Measurements from ENCODE around the gene RAB21.

Gene RAB21

GRCh38 chr12:71754461-71755145 is at the start of gene RAB21:
Gene RAB21 (plus strand): TSS chr12:71754863. CDS start chr12:71755130, 267 bp downstream.
- peak; percentile 99 for DNase-seq

- no peak for DNase-seq
Observed at GRCh38 chr12:71704920-71705319, 49.7 kb upstream of the RAB21 start.

GRCh38 chr12:71708658-71709057 is 46.0 kb upstream of the RAB21 start:
- DNase-seq = no peak

GRCh38 chr12:71710276-71711125 is 44.2 kb upstream of the RAB21 start:
- no peak for DNase-seq

GRCh38 chr12:71718611-71719010 is 36.1 kb upstream of the RAB21 start:
- no peak for DNase-seq

- no peak for DNase-seq
Observed at GRCh38 chr12:71719647-71720370, 34.9 kb upstream of the RAB21 start.

GRCh38 chr12:71721783-71722505 is 32.7 kb upstream of the RAB21 start:
- DNase-seq = peak; percentile 88

GRCh38 chr12:71725011-71725410 is 29.7 kb upstream of the RAB21 start:
- no peak for DNase-seq

GRCh38 chr12:71726548-71726947 is 28.1 kb upstream of the RAB21 start:
- DNase-seq = no peak

- no peak for DNase-seq
Observed at GRCh38 chr12:71727958-71728357, 26.7 kb upstream of the RAB21 start.

- no peak for DNase-seq
Observed at GRCh38 chr12:71730936-71731335, 23.7 kb upstream of the RAB21 start.

GRCh38 chr12:71731439-71732356 is 23.0 kb upstream of the RAB21 start:
- DNase-seq = peak; percentile 28

- no peak for DNase-seq
Observed at GRCh38 chr12:71732357-71732712, 22.3 kb upstream of the RAB21 start.

- DNase-seq = no peak
Observed at GRCh38 chr12:71737197-71737596, 17.5 kb upstream of the RAB21 start.

GRCh38 chr12:71742998-71743397 is 11.7 kb upstream of the RAB21 start:
- DNase-seq = no peak

- DNase-seq = peak; percentile 24
Observed at GRCh38 chr12:71744522-71745300, 10.0 kb upstream of the RAB21 start.

- DNase-seq = peak; percentile 88
Observed at GRCh38 chr12:71746974-71747611, 7.6 kb upstream of the RAB21 start.

- DNase-seq = no peak
Observed at GRCh38 chr12:71748081-71748850, 6.4 kb upstream of the RAB21 start.

GRCh38 chr12:71749666-71750065 is 5.0 kb upstream of the RAB21 start:
- no peak for DNase-seq

- peak; percentile 87 for DNase-seq
Observed at GRCh38 chr12:71752891-71753290, 1.8 kb upstream of the RAB21 start.

All from hematopoietic multipotent progenitor cell treated with erythropoietin and hydrocortisone succinate and interleukin-3 and kit ligand, for 6 days (in vitro differentiated cells).